HFFc6 (cell line): ENCODE data around the gene SNRPA. TPM values are rescaled to one million over a fixed set of nuclear protein-coding genes. Genes with fewer than 3 reads are reported as not detected.
A peak's percentile ranks its signal among the peaks of the same experiment; 100 is the strongest.

Experiments used
- DNase-seq: peaks from one replicate; pipeline ENCODE4 v3.0.0-alpha.2; 2018
- H3K27ac Mint-ChIP-seq: 2 replicates; pipeline ENCODE4 v1.8.0; 2020; ENCODE audit warnings: mild to moderate bottlenecking, mixed read lengths
- H3K27me3 Mint-ChIP-seq: 2 replicates; pipeline ENCODE4 v1.8.0; 2021; ENCODE audit warnings: mild to moderate bottlenecking, moderate library complexity, mixed read lengths; ENCODE audit not compliant: insufficient read depth
- H3K36me3 Mint-ChIP-seq: 2 replicates; pipeline ENCODE4 v1.8.0; 2021; ENCODE audit warnings: low read depth, mixed read lengths
- H3K4me1 Mint-ChIP-seq: 2 replicates; pipeline ENCODE4 v1.8.0; 2020; ENCODE audit warnings: low read depth, mixed read lengths
- H3K4me3 Mint-ChIP-seq: 2 replicates; pipeline ENCODE4 v1.8.0; 2020; ENCODE audit warnings: mild to moderate bottlenecking, moderate library complexity, mixed read lengths
- H3K9me3 Mint-ChIP-seq: 2 replicates; pipeline ENCODE4 v1.8.0; 2020; ENCODE audit warnings: mild to moderate bottlenecking, mixed read lengths
- total RNA-seq, 6 experiments: library from RNA; stranded (reverse); fragmentation: NEBNext Ultra II Directional; extraction: Animal tissue kit (Norgen Biotek cat#: 25700); gene quantifications; 2 replicates in 1 of 6; 3 replicates in 5 of 6; pipeline ENCODE4 v1.2.3, GENCODE V29; 2021
- TF ChIP-seq, protein P1 (sequence below): fragments of 200-600 bp; sonication (generic); IDR thresholded peaks from 2 replicates; pipeline ENCODE4 v1.5.0; 2021; ENCODE audit warnings: antibody characterized with exemption, mild to moderate bottlenecking

Gene SNRPA
- total RNA-seq, 6 experiments from 2014 or later: 87.8 to 120 (median 104) TPM

DNA sequence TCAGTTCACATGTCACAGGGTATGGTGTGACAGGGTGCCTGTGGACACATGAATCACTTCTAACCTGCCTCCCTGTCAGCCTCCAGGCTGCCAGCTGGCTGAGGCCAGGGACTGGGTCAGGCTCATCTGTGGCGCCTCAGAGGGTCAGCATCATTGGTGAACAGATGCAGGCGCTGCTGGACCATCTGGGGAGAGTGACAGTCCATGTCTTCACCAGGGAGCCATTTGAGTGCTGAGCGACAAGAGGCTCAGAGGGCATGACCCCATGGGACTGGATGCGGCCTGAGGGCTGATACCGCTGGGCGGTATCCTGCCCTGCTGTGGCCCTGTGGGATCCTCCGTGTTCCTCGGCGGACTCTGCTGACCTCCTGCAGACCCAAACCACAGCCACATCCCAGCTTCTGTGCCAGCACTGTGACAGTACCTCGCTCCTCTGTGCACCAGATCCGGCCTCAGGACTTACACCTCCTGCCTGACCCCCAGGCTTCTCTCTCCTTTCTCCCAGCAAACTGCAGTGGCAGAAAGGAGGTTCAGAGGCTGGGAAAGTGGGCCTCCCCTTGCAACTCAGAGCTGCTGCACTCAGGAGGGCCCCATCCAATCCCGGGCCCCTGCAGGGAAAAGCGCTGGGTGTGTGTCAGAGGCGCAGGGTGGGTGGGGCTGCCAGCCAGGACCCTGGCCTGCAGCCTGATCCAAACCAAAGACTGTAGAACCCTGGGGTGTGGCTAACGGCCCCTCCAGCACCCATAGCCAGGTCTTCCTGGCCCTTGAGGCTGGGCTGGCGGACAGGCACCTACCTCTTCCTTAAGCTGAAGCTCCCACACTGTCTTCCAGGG is 10.9 kb upstream of the SNRPA start:
- Mint-ChIP-seq H3K9me3 (no peaks in the 10 kb centered on the region), H3K4me3 (no peak overlapping the region), H3K4me1 (peaks cover 16% of the 10 kb centered on the region), H3K27ac (peak overlapping the region; percentile 80), H3K27me3 (peaks cover 6% of the 10 kb centered on the region), H3K36me3 (peaks cover 21% of the 10 kb centered on the region)
- DNase-seq: no peak
- TF ChIP-seq, protein P1, sequence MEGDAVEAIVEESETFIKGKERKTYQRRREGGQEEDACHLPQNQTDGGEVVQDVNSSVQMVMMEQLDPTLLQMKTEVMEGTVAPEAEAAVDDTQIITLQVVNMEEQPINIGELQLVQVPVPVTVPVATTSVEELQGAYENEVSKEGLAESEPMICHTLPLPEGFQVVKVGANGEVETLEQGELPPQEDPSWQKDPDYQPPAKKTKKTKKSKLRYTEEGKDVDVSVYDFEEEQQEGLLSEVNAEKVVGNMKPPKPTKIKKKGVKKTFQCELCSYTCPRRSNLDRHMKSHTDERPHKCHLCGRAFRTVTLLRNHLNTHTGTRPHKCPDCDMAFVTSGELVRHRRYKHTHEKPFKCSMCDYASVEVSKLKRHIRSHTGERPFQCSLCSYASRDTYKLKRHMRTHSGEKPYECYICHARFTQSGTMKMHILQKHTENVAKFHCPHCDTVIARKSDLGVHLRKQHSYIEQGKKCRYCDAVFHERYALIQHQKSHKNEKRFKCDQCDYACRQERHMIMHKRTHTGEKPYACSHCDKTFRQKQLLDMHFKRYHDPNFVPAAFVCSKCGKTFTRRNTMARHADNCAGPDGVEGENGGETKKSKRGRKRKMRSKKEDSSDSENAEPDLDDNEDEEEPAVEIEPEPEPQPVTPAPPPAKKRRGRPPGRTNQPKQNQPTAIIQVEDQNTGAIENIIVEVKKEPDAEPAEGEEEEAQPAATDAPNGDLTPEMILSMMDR: no peak

DNA sequence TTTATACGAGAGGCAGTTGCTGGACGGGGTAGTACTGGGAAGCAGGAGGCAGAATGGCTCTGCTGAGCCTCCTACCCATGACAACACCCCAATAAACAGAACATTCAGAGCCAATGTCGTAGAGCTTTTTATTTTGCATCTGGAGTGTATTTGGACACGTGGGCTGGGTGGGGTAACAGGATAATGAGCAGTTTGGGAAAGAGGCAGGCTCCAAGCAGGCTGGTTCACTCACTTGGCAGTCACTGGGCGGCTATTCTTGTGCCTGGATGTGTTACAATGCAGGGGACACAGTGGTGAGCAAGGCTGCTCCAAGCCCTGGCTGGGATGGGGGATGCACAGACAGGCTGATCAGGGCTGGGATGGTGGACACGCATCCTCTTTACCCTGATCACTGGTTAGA is 10.3 kb upstream of the SNRPA start:
- Mint-ChIP-seq H3K36me3 (peaks cover 14% of the 10 kb centered on the region), H3K4me3 (no peak overlapping the region), H3K4me1 (peaks cover 14% of the 10 kb centered on the region), H3K27ac (peak overlapping the region; percentile 80), H3K9me3 (no peaks in the 10 kb centered on the region), H3K27me3 (peaks cover 6% of the 10 kb centered on the region)
- TF ChIP-seq, protein P1: no peak
- DNase-seq: peak; percentile 43

DNA sequence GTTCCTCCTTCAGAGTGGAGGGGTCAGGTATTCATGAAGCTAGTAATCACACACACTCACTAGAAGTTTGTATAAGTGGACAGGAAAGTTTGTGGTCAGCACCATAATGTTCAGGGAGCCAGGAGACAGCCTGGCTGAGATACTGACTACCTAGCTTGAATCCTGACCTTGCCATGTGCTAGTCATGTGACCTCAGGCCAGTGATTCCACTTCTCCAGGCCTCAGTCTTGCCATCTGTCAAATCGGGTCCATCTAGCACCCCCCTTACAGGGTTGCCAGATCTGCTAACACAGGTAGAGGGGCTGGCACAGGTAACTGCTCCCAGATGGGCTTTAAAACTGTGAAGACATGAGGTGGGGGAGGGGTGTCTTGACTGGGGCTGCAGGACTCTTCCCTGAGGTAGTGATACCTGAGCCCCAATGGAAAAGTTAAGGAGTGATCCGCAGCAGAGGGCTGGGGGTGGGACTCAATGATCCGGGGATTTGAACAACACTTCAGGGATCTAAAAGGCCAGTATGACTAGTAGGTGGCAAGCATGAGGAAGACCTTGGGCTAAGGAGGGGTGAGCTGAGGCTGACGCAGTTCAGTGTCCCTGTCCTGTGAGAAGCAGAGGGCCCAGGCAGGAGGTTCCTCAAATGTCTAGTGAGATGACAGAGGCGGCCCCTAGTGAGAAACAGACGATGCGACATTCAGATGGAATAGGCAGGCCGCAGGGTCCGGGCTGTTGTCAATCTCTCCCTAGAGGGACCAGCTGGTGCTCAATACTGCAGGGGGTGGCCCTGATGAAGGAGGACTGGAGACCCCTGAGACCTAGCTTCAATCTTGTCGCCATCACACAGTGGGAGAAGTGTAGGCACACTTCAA is 9.2 kb upstream of the SNRPA start:
- Mint-ChIP-seq H3K27ac (no peak overlapping the region; the same call in 1 of the 2 replicates), H3K4me1 (peaks cover 14% of the 10 kb centered on the region), H3K36me3 (peaks cover 10% of the 10 kb centered on the region), H3K27me3 (peaks cover 6% of the 10 kb centered on the region), H3K4me3 (no peak overlapping the region; the same call in 1 of the 2 replicates), H3K9me3 (no peaks in the 10 kb centered on the region)
- no peak for DNase-seq
- TF ChIP-seq, protein P1: no peak

DNA sequence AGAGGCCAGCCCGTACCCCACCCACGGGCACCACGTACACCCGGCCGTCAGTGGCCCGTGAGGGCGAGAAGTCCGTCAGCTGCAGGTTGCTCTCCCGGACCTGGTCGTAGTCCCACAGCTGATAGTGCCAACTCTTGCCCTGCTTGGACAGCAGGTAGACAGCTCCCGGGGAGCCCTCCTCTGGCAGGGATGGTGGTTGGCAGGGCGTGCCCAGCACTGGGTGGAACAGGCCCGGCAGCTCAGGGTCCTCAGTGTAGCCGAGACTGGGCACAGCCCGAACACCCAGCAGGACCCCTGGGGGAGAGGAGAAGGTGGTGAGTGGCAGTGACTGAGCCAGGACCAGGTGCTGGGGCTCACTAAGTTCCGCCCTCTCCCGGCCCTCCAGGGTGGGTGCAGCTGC is 8.5 kb upstream of the SNRPA start:
- TF ChIP-seq, protein P1: no peak
- peaks cover 6% of the 10 kb centered on the region for H3K27me3 Mint-ChIP-seq
- H3K4me3 Mint-ChIP-seq: no peak overlapping the region
- H3K36me3 Mint-ChIP-seq: peaks cover 7% of the 10 kb centered on the region
- DNase-seq: no peak
- H3K4me1 Mint-ChIP-seq: peaks cover 14% of the 10 kb centered on the region
- H3K9me3 Mint-ChIP-seq: no peaks in the 10 kb centered on the region
- no peak overlapping the region for H3K27ac Mint-ChIP-seq

DNA sequence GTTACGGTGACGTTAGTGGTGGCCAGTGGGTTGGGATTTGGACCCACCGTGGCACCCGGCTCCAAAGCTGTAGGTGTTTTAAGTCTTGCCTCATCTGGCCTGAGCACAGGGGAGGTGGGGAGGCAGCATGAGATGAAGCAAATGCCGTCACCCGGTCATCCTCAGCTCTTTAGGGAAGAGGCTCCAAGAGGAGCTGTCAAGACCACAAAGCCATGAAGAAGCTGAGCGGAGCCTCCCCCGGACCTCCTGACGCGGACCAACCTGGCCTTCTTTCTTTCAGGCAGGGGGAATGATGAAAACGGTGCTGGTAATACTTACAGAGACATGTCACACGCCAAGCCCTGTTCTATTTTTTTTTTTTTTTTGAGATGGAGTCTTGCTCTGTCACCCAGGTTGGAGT is 8.1 kb upstream of the SNRPA start:
- no peak for DNase-seq
- no peak overlapping the region for H3K4me3 Mint-ChIP-seq
- TF ChIP-seq, protein P1: no peak
- H3K36me3 Mint-ChIP-seq: peaks cover 4% of the 10 kb centered on the region; the same call in 1 of the 2 replicates
- peaks cover 6% of the 10 kb centered on the region for H3K27me3 Mint-ChIP-seq
- peaks cover 14% of the 10 kb centered on the region for H3K4me1 Mint-ChIP-seq
- H3K27ac Mint-ChIP-seq: no peak overlapping the region
- H3K9me3 Mint-ChIP-seq: no peaks in the 10 kb centered on the region
